Measurements from ENCODE around the gene DNHD1. TPM values are rescaled to one million over a fixed set of nuclear protein-coding genes. Genes with fewer than 3 reads are reported as not detected.
A peak's percentile ranks its signal among the peaks of the same experiment; 100 is the strongest.

The DNHD1 gene
- total and polyA plus RNA-seq, 2 of the 13 experiments (the other 11 are each of a cell fraction or from before 2014, with no cell fraction given): 2.7 to 9.3 TPM

- TF ChIP-seq ZNF253 (CRISPR knock-in tag; IDR thresholded peaks at IDR 0.05; ENCODE audit: borderline replicate concordance) (no peak), MIXL1 (CRISPR knock-in tag; IDR thresholded peaks at IDR 0.05) (peak; percentile 55; the same call in 1 of the 2 replicates), GATAD2A (CRISPR knock-in tag; IDR thresholded peaks at IDR 0.05) (peak; percentile 32; the same call in 1 of the 2 replicates), SAFB2 (CRISPR knock-in tag; IDR thresholded peaks at IDR 0.05; ENCODE audit: borderline replicate concordance, low read depth) (no peak), E2F5 (CRISPR knock-in tag; conservative IDR thresholded peaks at IDR 0.05) (no peak), TOE1 (CRISPR knock-in tag; IDR thresholded peaks at IDR 0.05) (no peak), ZBTB3 (CRISPR knock-in tag; IDR thresholded peaks at IDR 0.05; ENCODE audit: borderline replicate concordance, low read depth) (no peak), ZNF614 (CRISPR knock-in tag; IDR thresholded peaks at IDR 0.05; ENCODE audit: borderline replicate concordance) (no peak), ZNF75D (CRISPR knock-in tag; IDR thresholded peaks at IDR 0.05; ENCODE audit: borderline replicate concordance) (no peak), NCOR1 (IDR thresholded peaks at IDR 0.05; ENCODE audit: borderline replicate concordance, low read length) (no peak), MIER2 (CRISPR knock-in tag; IDR thresholded peaks at IDR 0.05) (no peak), CTCF (CRISPR knock-in tag; IDR thresholded peaks at IDR 0.05) (0 out of 2 replicates have a peak, but pooled peaks have one; percentile 6), KLF16 (CRISPR knock-in tag; IDR thresholded peaks at IDR 0.05) (no peak), PAXIP1 (CRISPR knock-in tag; conservative IDR thresholded peaks at IDR 0.05) (peak; percentile 51), ZNF350 (CRISPR knock-in tag; IDR thresholded peaks at IDR 0.05; ENCODE audit: borderline replicate concordance, low read depth) (no peak), ZSCAN30 (CRISPR knock-in tag; IDR thresholded peaks at IDR 0.05) (no peak), ZNF770 (CRISPR knock-in tag; IDR thresholded peaks at IDR 0.05) (peak; percentile 41; the same call in 1 of the 2 replicates), GTF3A (CRISPR knock-in tag; conservative IDR thresholded peaks at IDR 0.05) (no peak), FOXO1 (CRISPR knock-in tag; IDR thresholded peaks at IDR 0.05) (no peak), UBTF (CRISPR knock-in tag; IDR thresholded peaks at IDR 0.05) (peak; percentile 37; the same call in 1 of the 2 replicates)
These were observed 101.5 kb downstream of the DNHD1 start (continued) for GRCh38 chr11:6598555-6598954.

All from HepG2 (cell line).